22Rv1 (cell line): Measurements from ENCODE around the gene NID2.
A peak's percentile ranks its signal among the peaks of the same experiment; 100 is the strongest.

Experiments
- H3K27ac ChIP-seq: fragments of 450-650 bp; 2 replicates; pipeline ENCODE4 v1.5.1; 2017
- ZFX ChIP-seq: fragments of 450-650 bp; IDR thresholded peaks from 2 replicates; pipeline ENCODE4 v1.6.1; 2017; ENCODE audit warnings: antibody characterized with exemption, borderline replicate concordance
- TF ChIP-seq, protein P1 (sequence below): fragments of 450-650 bp; IDR thresholded peaks from 2 replicates; pipeline ENCODE4 v1.5.1; 2017; ENCODE audit warnings: mild to moderate bottlenecking

NID2 gene

DNA sequence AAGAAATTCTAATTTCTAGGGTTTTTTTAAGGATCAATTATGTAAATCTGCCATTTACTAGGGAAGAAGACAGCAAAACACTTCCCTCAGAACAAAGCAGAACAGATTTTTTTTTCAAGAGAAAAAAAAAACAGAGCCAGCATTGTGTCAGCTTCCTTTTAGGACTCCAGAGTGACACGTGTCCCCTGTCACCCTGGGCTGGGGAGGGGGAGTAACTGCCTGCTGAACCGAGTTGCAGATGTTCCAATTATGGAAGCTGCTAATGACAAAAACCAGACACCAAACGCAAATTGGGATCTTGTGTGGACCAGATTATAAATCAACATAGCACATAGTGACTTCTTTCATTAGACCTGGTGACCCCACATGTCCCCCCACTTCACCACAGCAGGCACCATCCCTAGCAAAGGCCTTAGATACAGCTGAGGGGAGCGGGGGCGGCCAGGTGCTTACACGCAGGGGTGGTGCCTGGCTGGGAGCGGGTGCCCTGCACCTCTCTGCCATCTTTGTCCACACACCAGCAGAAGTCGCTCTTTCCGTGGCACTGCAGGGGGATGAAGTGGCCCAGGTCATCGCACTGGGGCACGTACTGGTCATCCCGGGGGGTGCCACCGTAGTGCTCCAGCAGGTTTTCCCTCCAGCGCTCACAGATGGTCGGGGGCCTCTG lies 54.1 kb downstream of the NID2 start:
- H3K27ac ChIP-seq, result no peak overlapping the region
- no peak for TF ChIP-seq ZFX
- TF ChIP-seq, protein P1, sequence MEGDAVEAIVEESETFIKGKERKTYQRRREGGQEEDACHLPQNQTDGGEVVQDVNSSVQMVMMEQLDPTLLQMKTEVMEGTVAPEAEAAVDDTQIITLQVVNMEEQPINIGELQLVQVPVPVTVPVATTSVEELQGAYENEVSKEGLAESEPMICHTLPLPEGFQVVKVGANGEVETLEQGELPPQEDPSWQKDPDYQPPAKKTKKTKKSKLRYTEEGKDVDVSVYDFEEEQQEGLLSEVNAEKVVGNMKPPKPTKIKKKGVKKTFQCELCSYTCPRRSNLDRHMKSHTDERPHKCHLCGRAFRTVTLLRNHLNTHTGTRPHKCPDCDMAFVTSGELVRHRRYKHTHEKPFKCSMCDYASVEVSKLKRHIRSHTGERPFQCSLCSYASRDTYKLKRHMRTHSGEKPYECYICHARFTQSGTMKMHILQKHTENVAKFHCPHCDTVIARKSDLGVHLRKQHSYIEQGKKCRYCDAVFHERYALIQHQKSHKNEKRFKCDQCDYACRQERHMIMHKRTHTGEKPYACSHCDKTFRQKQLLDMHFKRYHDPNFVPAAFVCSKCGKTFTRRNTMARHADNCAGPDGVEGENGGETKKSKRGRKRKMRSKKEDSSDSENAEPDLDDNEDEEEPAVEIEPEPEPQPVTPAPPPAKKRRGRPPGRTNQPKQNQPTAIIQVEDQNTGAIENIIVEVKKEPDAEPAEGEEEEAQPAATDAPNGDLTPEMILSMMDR, result no peak

DNA sequence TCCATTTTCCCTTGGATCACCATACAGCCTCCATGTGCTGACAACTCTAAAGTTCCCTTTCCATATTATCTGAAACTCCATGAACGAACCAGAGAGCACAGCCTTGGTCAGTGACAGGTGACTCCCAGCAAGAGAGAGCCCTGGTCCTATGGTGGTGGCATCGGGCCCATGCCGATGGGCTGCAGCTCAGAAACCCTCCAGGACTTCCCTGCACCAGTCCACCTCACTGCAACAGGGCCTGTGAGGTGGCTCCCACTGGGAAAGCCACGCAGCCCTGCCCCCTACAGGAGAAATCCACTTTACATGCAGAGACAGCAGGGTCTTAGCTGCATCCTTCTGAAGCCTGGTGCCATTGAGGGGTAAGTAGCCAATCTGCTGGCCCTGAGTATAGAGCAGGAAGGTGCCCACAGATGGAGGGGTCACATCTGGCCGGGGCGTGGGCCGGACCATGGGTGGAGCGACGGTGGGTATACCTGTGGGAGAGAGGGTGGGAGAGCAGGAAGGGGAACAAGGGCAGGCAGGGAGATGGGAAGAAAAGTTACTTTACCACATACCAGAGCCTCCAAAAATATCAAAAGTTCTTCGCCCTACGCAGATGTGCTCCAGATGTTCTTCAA lies 54.8 kb downstream of the NID2 start:
- H3K27ac ChIP-seq, result no peak overlapping the region
- no peak for TF ChIP-seq ZFX
- TF ChIP-seq, protein P1, result peak; percentile 54

DNA sequence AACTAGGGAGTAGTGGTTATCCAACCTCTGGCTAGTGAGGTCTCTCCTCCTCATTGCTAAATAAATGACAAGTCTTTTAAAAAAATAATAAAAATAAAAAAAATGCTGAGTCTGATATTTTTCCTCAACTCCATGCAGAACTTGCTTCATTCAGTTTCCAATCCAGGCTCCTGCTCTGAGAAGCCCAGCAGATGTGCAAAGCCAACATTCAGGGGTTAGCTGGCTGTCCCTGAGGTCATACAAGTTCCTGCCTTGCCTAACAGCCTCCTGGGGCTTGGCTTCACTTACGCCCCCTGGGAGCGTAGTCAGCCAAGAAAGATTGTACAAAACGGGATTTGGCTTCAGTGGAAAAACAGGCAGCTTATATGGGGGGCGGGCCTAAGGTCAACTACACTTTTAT lies 56.2 kb downstream of the NID2 start:
- no peak for TF ChIP-seq ZFX
- TF ChIP-seq, protein P1, result no peak
- no peak overlapping the region for H3K27ac ChIP-seq

DNA sequence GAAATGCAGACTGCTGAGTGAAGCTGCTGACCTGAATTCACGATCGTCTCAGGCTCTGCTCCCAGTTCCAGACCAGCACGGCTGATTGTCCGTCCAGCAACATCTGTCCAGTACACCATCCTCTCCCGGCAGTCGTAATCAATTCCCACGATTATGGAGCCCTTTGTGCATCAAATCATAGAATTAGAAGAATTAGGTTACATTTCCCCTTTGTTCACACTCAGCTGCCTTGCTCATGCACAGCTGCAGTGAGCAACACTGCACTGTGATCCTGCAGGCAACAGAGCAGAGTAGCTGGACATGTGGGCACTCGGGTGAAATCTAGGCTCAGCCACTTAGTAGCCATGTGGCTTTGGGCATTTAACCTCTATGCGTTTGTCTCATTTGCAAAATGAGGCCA lies 57.3 kb downstream of the NID2 start:
- no peak for TF ChIP-seq ZFX
- TF ChIP-seq, protein P1, result no peak
- no peak overlapping the region for H3K27ac ChIP-seq

DNA sequence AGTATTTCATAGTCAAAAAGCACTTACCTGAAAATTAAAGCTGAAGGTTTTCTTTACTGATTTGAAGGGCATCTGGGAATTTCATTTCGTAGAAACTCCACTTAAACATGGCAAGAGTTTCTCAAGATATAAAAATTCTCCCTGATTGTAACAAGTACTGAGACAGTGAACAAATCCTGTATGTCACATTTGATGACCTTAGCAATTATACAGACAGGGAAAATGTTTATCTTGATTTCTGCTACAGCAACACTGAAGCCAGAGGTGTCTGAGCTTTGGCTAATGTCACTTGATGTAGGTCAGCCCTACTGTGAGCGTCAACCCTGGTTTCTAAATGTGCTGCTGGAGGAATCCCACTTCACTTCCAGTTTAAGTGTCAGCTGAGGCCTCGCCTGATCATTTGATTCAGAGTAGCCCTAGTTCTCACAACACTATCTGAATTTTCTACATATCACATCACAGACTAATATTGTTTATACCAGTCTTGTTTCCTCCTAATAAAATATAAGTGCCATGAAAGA lies 58.6 kb downstream of the NID2 start:
- TF ChIP-seq, protein P1, result no peak
- TF ChIP-seq ZFX, result no peak
- H3K27ac ChIP-seq, result no peak overlapping the region

DNA sequence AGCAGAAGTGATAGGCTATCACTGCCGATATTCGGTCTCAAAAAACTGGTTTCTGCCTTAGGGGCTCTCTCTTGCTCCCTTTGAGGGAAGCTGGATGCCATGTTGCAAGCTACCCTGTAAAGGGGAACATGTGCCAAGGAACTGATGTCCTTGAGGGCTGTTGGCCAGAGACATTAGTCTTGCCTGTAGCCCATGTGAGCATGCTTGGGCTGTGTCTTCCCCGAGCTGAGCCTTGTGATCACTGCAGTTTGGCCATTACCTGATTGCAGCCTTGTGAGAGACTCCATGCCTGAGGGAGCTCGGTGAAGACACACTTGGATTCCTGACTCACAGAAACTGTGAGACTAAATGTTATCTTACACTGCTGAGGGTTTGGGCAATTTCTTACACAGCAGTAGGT lies 60.7 kb downstream of the NID2 start:
- TF ChIP-seq, protein P1, result no peak
- no peak for TF ChIP-seq ZFX
- no peak overlapping the region for H3K27ac ChIP-seq

DNA sequence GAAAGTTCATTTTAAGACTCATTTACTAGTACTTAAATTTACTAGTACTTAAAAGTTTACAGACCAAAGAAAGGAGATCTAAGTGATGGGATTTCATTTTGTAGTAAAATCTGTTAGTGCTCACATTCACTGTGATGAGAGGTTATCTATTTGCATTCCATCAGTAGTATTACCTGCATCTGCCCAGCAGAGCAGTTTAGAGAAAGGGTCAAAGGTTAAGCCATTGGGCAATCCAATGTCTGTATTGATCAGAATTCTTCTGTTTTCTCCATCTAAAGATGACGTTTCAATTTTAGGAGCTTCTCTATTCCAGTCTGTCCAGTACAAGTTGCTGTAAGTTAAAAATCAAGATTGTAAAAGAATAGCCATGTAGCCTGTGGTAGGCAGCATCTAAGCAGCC lies 61.2 kb downstream of the NID2 start:
- H3K27ac ChIP-seq, result no peak overlapping the region
- TF ChIP-seq ZFX, result no peak
- TF ChIP-seq, protein P1, result no peak
